Activated CD4-positive, alpha-beta T cell treated with anti-CD3 and anti-CD28 coated beads for 1 hour (primary cell): ENCODE data around the gene FLNB.
"Not testable (repeated sequence)": the region's sequence is repeated elsewhere in the genome, so short reads cannot be mapped to it uniquely, and the experiment has no call there.

Experiments used
- DNase-seq: peaks from one replicate; pipeline ENCODE4 v3.0.0-alpha.2; 2020

FLNB gene

DNA sequence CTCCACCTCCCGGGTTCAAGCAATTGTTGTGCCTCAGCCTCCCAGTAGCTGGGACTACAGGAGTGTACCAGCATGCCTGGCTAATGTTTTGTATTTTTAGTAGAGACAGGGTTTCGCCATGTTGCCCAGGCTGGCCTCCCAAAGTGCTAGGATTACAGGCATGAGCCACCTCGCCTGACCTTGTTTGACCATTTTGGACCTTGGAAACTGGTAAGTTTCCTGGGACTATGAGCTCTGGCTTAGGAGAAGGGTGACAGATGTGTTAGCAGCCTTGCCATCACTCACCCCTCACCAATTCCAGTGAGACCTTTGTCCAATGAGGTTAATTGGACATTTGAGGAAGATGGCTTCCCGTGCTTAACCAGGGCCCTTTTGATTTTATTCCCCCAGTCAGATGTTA lies 182.7 kb downstream of the FLNB start:
- no peak for DNase-seq

DNA sequence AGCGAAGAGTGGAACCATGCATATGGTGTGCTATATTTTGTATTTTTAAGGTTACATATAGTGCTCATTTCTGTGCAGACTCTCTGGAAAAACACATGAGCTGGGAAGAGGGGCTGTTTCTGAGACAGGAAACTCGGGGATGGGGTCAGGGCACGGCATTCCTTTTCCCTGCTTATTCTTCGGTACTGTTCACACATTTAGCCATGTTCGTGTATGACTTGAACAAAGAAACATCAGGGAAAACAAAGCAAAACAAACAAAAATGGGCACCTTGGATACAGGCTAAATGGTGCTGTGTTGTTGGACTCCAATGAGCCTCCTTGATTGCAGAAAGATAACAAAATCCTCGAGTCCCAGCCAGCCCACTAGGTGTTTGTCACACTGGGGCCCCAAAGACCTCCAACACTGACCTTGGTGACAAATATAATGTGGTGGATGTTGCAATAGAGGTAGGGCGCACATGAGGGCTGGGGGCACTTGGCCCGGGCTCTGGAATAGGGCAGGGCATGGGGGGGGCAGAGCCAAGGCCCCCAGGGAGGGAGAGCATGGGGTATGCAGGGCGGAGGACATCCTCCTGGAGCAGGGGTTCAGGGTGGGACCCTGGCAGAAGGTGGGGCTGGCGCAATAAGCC lies 183.3 kb downstream of the FLNB start:
- no peak for DNase-seq

DNA sequence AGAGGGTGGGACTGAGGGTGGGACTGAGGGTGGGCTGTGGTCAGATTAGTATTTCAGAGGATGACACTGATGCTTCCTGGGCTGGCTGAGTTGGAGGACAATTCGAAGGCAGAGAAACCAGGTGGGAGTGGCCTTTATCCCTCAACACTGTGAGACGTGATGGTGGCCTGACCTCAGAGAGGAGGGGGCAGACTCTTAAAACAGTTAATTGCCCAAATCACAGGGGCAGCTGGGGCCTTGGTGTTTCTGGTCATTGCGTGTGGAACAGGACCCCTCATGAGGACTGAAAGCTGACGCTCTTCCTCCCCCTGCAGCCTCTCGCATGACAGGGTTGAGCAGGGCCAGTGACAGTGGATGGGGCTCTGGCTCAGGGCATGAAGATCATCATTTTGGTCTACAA lies 183.8 kb downstream of the FLNB start:
- no peak for DNase-seq

DNA sequence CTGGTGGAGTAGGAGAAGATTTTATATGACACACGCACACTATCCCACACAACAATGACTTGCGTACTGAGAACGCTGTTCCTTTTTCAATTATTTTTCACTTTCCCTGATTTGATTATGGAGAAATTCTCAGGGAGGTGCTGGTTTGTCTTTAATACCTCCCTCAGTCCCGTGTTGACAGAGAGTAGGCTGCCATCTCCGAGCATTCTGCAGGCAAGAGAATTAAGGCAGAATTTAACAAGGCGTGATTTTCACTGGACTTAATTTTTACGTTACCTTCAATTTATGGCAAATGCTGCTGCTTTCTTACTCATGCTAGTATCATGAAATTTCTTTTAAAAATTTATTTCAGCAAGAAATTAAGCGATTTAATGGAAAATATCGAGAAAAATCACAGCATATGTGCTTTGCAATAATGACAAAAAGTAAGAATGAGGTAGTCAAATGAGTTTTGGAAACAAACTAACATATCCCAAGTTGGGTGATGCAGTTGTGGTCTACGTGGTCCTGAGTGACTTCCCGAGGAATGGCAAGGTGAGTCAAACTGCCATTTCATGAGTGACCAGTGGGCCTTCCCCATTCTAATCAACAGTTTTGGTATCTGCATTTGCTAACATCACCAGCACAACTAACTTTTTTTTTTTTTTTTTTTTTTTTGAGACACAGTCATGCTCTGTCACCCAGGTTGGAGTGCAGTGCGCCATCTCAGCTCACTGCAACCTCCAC lies 185.6 kb downstream of the FLNB start:
- no peak for DNase-seq

DNA sequence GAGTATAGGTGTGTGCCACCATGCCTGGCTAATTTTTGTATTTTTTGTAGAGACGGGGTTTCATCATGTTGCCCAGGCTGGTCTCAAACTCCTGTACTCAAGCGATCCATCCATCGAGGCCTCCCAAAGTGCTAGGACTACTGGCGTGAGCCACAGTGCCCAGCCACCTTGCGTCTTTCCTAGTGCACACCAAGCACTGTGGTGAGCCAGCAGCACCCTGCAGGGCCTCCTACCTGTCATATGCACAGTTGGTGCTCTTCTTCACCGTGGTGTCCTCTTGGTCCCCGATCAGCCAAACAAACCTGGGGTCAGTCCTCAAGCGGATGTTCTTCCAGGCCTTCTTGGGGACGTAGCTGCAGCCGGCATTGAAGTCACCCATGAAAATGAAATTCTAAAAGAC lies 189.4 kb downstream of the FLNB start:
- no peak for DNase-seq

DNA sequence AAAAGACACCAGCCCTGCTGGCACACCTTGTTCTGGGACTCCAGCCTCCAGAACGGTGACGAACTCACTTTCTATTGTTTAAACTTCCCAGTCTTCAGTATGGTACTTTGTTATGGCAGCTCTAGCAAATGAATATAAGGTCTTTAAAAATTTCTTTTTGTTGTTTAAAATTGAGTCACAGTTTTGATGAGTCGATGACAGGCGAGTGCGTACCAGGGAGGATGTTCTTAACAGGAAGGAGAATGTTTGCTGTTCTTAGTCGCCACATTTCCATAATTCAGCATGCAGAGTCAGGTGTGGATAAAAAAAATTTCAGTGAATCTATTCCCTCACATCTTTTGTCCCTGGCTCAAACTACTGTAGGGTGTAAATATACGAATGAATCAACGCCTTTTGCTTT lies 190.1 kb downstream of the FLNB start:
- no peak for DNase-seq

DNA sequence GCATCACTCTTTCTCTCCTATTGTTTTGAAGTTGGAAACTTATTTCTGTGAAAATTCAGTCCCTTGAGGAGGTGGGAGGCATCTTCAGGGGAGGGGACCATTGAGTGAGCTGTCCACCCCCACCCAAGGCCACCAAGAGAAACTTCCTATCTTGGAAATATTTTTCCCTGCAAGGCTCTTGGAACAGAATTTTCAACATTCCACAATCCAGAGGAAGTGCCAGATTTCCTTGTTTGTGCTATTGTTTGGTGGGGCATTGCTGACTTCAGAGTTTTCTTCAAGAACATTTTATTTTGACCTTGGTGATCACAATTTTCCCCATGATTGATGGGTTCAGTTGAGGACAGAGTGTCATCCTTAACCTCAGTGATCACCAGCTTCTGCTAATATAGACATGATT lies 190.6 kb downstream of the FLNB start:
- no peak for DNase-seq

DNA sequence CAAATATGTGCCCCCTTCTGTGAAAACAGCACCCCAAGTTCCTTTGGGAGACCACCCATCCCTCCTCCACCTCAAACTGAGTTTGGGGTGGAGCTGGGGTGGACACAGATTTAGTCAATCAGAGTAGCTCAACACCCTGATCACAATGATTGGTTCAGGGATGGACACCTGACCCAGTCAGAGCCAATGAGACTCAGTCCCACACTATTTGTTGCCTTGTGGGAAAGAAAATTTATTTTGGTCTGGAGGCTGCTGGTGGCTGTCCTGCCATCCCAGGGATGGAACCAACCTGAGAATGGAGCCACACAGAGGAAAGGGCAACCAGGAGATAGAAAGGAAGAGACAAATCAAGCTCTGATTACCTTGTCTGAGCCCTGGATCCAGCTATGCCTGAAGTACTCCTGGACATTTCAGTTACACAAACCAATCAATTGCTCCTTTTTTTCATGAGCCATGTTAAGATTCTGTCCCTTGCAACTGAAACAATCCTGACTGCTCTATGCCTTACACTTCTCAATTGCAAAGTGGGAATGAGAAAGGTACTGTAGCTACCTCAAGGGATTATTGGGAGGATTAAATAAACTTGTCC lies 192.0 kb downstream of the FLNB start:
- DNase-seq, result no peak

DNA sequence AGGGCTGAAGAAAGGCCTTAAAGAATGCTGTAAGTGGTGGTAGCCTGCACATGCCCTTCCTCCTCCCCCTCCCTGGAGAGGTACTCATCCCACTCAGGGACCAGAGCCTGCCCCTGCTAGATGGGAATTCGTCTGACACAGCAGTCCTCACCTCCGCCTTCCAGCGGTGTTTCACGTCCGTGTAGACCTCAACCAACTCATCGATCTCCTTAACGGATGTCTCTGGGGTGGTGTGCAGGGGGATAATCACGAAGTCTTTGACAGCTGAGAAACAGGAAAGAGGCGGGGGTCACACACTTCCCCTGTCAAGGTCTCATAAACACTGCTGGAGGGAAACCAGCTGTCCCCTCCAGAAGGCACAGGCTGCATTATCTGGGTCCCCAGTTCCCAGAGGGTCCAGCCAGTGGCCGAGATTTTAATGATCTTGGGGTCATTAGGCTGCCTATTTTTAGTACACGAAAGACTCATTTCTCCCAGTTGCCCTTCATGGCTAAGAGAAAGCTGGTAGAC lies 192.7 kb downstream of the FLNB start:
- DNase-seq, result no peak

DNA sequence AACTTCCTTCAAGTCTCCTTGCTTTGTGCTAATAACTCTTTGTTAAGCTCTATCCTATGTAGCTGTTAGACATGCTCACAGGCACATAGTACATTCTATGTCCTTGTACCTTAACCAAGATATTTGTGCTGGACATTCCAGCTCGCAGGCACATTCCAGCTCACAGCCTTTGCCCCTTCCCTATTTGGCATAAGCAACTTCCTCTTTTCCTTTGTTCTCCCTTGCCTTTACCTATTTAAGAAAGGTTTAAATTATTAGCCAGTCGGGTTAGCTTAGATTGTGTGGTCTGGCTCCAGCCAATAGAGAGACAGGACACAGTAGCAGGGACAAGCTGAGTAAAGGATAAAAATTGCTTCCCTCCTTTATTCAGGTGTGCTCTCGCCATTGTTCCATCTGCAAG lies 193.2 kb downstream of the FLNB start:
- DNase-seq, result not testable (repeated sequence)

DNA sequence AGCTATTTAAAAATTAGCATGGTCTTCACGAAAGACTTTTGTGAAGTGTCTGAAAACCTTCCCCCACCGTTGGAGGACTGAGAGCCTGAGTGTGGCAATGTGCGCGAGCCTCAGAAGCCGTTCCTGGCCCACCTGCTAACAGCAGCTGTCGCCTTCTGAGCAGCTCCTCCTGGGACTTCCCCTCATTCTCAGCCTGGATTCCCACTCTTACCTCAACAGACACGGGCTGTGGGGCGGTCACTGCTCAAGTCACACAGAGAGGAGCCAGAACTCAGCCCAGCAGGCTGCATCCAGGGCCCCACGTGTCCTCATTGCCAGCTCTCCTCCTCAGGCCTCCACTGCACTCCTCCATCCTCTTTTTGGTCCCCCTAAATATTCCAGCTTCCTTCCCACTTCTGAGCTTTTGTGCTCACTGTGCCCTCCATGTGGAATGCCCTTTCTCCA lies 194.7 kb downstream of the FLNB start:
- no peak for DNase-seq

DNA sequence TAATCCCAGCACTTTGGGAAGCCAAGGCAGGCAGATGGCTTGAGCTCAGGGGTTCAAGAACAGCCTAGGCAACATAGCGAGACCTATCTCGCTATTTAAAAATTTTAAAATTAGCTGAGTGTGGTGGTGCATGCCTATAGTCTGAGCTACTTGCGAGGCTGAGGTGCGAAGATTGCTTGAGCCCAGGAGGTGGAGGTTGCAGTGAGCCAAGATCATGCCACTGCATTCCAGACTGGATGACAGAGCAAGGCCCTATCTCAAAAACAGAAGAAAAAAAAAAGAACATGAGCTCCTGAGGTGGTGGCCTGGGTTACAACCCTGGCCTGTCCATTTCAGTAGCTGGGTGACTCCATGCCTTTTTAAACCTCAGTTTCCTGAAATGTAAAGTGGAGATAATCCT lies 195.3 kb downstream of the FLNB start:
- DNase-seq, result no peak

DNA sequence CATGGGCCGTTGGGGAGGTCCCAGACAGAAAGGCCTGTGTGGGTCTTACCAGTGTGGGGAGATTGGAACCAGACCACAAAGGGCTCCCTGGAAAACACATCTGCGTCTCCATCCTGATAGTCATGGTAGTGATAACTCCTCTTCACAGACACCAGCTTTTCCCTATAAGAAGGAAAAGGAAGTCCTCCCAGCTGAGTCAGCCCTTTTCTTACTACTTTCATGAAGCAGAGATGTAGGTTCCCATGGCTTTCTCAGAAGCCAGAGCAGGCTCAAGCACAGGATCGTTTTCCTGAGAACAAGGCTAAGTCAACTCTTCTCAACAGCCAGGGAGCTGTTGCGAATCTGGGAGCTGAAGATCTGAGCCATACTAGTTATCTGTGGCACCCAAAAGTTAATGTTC lies 196.5 kb downstream of the FLNB start:
- no peak for DNase-seq

DNA sequence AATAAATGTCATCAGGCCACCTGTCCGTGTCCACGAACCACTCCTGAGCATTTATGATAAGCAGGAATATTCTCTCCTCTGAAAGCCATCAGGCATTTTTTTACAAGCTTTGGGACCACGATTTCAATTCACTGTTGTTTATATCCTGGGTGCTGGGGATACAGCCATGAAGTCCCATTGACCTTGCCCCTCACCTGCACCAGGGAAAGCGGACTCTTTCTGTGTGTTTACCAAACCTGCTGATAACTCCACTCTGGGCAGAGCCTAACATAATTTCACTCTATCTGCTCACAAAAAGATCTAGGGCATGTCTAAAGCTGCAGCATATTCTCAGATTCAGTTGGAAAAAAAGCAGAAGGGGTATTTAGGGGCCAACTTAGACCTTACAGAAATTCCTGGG lies 197.8 kb downstream of the FLNB start:
- DNase-seq, result no peak

DNA sequence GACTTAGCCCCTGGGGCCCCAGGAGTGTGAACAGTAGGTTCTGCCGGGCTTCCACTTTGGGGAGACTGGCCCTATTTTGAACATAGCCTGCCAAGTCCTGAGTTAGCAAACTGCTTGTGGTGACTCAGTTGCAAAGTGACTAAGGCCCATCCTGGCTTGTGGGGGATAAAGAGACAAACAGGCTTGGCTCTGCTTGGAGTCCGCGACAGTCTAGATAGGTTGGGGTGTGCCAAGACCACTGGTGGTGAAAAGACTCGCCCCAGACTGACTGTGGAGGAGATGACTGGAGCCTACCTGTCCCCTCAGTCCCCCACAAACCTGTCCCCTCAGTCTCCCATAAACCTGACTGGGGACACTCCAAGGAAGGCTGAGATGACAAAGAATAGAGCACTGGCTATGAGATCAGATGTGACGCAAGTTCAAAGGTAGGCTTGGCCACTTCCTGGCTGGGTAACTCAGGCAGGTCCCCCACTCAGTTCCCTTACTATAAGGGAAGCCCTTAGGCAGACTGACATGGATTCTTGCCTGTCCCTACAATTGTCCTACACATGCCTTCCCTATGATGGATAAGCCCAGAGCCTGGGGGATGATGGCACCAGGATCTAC lies 198.3 kb downstream of the FLNB start:
- no peak for DNase-seq

DNA sequence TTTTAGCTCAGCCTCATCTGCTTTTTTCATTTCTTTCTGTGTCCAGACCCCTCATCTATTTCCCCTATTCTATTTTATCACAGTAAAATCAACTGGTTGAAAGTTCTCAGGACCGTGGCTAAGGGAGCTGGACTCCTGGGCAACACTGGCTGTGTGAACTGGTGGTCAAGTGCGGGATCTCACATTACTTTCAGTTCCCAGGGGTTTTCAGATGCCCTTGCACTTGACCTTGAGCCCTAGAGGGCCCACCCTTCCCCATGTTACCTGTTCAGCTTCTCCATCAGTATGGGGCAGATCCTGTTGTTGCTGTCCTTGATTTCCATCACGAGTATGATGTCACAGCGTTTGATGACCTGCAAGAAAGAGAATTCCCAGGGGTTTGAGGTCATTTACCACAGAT lies 199.7 kb downstream of the FLNB start:
- DNase-seq, result no peak

DNA sequence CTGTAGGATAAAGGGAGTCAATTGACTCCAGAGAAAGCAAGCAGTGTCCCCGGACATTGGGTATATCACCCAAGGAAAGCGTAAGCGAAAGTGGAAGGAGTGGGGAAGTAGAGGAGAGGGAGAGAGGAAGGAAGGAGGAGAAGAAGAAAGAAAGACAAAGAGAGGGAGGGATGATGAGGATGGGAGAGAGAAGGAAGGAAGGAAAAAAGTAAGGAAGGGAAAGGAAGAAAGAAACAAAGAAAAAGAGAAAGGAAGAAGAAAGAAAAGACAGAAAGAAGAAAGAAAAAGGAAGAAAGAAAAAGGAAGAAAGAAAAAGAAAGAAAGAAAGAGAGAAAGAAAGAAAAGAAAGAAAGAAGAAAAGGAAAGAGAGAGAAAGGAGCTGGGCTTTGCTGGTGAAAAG lies 201.7 kb downstream of the FLNB start:
- no peak for DNase-seq

DNA sequence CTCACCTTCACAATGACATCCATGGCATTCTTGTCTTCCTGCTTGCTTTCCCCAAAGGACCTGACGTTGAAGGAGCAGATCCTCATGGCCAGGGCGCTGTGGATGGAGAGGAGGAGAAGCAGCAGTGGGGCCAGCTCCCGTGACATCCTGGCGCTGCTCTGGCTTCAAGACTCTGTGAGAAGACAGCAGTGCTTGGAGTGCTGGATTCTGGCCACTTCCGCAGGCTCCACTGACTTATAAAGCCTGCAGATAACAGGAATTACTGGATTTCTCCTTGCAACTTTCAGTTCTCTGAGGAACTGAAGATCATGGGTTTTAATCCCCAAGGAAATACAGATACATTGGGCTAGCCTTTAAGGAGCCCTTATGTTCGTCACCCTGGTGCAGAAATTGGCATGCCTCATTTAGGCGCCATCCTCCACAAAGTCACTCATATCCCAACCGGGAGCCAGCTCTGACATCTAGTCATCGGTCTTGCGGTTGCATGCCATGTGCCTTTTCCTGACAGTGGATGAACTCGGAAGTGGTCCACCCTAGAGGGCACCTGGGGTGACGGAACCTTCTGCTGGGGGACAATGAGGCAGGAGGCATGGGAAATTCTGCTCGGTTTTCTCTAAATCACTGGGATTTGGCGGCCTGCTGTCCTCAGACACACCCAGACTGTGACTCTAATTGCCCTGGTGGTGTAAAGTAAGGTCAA lies 202.7 kb downstream of the FLNB start, which contains the start of gene DNASE1L3:
DNASE1L3 (minus strand) TSS at position 212 of the 700 bp plus-strand sequence; CDS start at position 146, 66 bp downstream.
- DNase-seq, result no peak

DNA sequence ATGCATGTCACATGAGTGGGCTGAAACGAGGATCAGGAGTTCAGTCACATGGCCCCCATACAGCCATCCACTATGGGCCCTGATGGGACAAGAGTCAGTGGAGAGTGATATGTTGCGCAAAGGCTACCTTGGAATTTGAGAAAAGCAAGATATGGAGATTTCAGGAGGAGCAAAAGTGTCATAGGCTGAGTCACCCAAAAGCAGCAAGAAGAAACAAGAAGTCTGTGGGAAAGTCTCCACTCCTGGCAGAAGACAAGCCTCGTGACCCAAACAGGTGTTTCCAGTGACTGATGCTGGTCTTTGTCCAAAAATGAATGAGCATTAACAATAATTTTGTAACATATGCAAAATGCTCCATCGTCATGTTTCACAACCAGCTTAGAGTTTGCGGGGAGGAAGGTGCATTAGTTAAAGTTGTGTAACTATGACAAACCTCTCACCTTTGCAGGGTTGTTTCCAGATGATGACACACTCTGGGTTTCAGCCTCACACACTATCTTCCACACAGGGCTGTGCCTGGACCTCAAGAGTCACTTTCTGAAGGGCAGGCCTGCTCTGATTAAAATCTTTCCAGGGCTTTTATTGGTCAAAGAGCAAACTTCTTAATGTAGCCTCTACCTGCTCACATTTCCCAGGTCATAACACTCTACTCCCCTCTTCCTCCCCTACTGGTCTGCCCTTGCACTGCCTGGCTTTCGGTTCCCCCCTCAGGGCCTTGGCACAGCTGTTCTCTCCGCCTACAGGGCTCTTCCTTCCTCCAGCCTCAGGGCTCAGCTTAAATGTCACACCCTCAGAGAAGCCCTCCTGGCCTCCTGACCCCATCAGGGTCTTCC lies 206.5 kb downstream of the FLNB start:
- no peak for DNase-seq

DNA sequence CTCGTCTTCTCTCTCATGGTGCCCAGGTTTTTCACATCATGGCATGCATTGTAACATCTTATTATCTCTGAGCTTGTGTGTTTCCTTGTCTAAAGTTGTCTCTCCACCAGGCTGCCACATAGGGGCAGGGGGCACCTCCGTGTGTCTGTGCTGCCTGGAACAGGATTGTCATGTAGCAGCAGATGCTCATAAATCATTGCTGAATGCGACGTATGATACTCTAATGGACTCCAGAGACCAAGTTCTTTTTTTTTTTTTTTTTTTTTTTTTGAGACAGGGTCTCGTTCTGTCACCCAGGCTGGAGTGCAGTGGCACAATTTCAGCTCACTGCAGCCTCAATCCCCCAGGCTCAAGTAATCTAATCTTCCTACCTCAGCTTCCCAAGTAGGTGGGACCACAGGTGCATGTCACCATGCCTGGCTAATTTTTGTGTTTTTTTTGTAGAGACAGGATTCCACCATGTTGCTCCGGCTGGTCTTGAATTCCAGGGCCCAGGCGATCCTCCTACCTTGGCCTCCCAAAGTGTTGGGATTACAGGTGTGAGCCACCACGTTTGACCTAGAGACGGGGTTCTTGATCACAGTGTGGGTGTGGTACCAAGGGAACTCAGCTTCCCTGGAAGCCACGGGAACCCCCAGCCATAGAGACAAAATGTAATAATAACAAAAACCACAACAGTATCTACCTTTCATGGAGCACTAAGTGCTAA lies 207.2 kb downstream of the FLNB start:
- no peak for DNase-seq

DNA sequence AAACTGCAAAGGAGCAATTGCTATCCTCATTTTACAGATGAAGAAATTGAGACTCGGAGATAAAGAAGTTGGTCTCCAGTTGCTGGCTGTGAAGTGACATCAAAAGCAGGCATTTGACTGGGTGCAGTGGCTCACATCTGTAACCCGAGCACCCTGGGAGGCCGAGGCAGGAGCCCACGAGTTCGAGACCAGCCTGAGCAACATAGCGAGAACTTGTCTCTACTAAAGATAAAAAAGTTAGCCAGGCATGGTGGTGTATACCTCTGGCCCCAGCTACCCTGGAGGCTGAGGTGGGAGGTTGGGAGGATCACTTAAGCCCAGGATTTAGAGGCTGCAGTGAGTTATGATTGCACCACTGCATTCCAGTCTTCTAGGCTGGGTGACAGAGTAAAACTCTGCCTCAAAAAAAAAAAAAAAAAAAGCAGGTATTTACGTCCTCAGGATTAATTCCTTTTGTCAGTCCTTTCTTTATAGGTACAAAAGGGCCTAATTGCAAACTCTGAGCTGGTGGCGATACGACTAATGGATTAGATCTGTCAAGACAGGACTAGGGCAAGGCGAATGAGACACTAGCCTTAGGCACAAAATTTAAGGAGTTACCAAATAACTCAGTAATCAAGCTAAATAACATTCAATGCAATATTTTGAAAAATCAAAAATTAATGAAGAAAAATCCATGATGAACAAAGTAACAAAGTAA lies 208.4 kb downstream of the FLNB start:
- no peak for DNase-seq
